ENCODE data around the gene NPAP1.
"Not testable (repeated sequence)": the region's sequence is repeated elsewhere in the genome, so short reads cannot be mapped to it uniquely, and the experiment has no call there.

NPAP1 gene

DNA sequence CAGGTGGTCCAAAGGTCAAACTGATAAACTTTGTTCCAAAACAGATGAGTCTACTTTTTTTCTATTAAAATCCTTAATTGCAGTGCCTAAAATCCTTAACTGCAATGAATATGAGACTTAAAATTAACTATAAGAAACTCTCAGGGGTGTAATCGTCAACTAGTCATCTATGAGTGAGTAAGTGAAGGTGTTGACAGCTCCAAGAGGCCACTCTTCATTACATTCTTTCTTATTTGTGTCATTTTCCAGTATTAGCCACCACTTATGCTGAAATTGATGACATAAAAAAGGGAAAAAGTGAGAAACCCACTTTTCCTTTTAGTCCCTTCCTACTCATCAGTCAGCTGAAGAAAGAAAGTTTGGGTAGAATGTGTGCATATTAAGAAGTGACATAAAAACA, 12.6 kb upstream of the NPAP1 start:
- no peak for TF ChIP-seq CTCF (IDR thresholded peaks at IDR 0.05; ENCODE audit: borderline replicate concordance, insufficient read depth, low read depth, low read length)
- H3K4me3 ChIP-seq (ENCODE audit: low read depth, low read length) = no peak overlapping the region

- TF ChIP-seq CTCF (IDR thresholded peaks at IDR 0.05; ENCODE audit: borderline replicate concordance, insufficient read depth, low read depth, low read length) = no peak
- H3K4me3 ChIP-seq (ENCODE audit: low read depth, low read length) = no peak overlapping the region
Observed at GRCh38 chr15:24676431-24676830, 856 bp downstream of the NPAP1 start.

DNA sequence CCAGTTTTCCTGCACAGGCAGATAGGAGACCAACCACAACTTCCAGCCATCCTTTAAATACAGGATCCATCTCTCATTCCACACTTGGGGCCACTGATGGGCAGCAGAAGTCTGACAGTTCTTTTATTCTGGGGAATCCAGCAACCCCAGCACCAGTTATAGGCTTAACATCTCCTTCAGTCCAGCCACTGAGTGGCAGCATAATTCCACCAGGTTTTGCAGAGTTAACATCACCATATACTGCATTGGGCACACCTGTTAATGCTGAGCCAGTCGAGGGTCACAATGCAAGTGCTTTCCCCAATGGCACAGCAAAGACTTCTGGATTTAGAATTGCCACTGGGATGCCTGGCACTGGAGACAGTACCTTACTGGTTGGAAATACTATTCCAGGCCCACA, 2.9 kb downstream of the NPAP1 start:
- no peak overlapping the region for H3K4me3 ChIP-seq (ENCODE audit: low read depth, low read length)
- TF ChIP-seq CTCF (IDR thresholded peaks at IDR 0.05; ENCODE audit: borderline replicate concordance, insufficient read depth, low read depth, low read length) = no peak

- TF ChIP-seq CTCF (IDR thresholded peaks at IDR 0.05; ENCODE audit: borderline replicate concordance, insufficient read depth, low read depth, low read length) = no peak
- H3K4me3 ChIP-seq (ENCODE audit: low read depth, low read length) = no peak overlapping the region
Observed at GRCh38 chr15:24682002-24682401, 6.4 kb downstream of the NPAP1 start.

DNA sequence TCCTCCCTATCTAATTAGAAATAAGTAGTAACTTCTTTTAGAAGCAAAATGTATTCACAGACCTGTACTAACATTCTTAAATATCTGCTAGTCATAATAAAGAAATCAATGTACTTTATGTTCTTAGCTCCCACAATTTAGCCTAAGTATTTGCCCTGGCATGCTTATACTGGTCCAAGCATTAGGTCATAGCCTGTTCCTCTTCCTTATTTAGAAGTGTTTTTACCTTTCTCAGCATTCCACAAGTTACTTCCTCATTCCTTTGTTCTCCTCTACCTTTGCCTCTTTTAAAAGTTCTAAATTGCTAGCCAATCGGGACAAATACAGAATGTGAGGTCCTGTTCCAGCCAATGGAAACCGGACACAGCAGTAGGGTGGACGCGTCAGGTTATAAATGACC, 7.3 kb downstream of the NPAP1 start:
- not testable (repeated sequence) for H3K4me3 ChIP-seq (ENCODE audit: low read depth, low read length)

DNA sequence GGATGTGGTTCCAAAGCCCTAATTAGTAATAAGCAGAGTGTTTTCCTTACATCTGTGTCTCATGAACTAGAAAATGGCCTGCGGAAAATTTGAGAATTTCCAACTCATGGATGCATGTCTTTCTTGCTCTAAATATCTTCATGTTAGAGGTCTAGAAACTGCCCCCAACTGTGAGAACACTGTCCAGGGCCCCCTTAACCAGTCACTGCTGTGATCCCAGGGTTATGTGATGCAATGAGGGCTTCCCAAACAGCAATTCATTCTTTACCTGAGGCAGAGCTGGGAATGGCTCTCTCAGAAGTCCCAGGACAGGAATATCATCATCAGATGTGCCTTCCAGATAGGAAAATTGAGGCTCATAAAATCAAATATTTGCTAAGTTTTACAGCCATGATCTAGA, 8.2 kb downstream of the NPAP1 start:
- TF ChIP-seq CTCF (IDR thresholded peaks at IDR 0.05; ENCODE audit: borderline replicate concordance, insufficient read depth, low read depth, low read length) = no peak
- no peak overlapping the region for H3K4me3 ChIP-seq (ENCODE audit: low read depth, low read length)

GRCh38 chr15:24684313-24684712, 8.7 kb downstream of the NPAP1 start:
- no peak overlapping the region for H3K4me3 ChIP-seq (ENCODE audit: low read depth, low read length)
- TF ChIP-seq CTCF (IDR thresholded peaks at IDR 0.05; ENCODE audit: borderline replicate concordance, insufficient read depth, low read depth, low read length) = no peak

- TF ChIP-seq CTCF (IDR thresholded peaks at IDR 0.05; ENCODE audit: borderline replicate concordance, insufficient read depth, low read depth, low read length) = no peak
- H3K4me3 ChIP-seq (ENCODE audit: low read depth, low read length) = no peak overlapping the region
Observed at GRCh38 chr15:24696201-24696600, 20.6 kb downstream of the NPAP1 start.

Measured in GM12875 (cell line).